Measurements from ENCODE around the gene GFER.

The GFER gene

GRCh38 chr16:2036200-2036966 is 52.4 kb downstream of the GFER start:
- TF ChIP-seq CTCF (IDR thresholded peaks at IDR 0.05; ENCODE audit: extremely low read depth, missing control alignments) = no peak
- no peak for DNase-seq (ENCODE audit: low spot score)

- DNase-seq (ENCODE audit: low spot score) = no peak
- no peak for TF ChIP-seq CTCF (IDR thresholded peaks at IDR 0.05; ENCODE audit: extremely low read depth, missing control alignments)
These were observed 53.1 kb downstream of the GFER start for GRCh38 chr16:2037115-2037514.

Data from GM20000 (cell line).